HG03354 (cell line): ENCODE measurements around the gene PRKAR1B.

Source experiments
- ATAC-seq: cut with Tn5 transposase; IDR thresholded peaks from one replicate; pipeline ENCODE4 v1.9.1; 2021; ENCODE audit warnings: mild to moderate bottlenecking; ENCODE audit not compliant: unreplicated experiment, poor library complexity, severe bottlenecking

The PRKAR1B gene

DNA sequence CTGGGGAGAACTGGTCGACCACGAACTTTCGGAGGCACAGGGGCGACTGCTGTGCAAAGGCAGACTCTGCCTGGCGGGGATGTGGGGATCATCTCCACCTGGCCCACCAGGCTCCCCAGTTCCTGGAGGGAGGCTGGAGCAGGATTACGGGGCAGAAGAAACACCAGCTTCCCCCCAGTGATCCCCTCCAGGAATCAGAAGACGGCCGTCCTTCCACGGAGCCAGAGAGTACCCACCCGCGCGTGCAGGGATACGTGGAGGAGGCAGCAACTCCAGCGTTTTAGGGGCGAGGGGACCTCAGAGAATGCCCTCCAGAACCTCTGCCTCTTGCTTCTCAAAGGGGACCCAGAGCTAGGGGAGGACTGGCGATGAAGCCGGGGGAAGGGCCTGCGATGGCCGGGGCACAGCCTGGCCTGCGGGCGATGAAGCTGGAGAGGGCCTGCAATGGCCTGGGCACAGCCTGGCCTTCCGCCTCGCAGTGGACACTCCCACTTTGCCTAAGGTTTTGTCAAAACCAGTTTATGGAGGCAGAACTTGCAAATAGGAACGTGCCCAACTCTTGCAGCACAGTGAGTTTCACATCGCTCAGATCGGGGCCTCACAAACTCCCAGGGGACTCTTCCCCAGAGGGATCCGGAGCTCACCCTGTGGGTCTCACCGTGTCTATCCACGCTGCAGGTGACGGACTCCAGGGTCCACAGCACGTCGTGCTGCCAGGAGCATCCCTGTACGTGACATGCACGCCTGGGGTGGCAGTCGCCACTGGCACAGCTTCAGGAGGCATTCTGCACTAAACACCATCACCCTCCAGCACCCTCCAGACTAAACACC lies 129.5 kb downstream of the PRKAR1B start:
- ATAC-seq, result no peak

DNA sequence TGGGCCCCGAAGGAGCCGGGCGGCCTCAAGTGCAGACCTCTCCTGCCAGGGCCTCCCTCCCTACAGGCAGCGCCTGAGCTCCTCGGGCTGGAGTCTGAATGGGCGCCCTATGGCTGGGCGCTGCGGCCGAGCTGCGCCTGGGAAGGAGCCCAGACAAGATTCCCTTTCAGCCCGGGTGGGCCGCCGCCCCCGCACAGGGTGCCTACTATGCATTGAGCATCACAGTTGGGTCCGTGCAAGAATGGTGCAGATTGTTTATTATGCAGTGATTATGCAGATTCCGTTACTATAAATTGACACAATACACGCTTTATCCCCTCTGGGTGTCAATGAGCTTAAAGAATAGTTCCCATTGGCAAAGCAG lies 130.3 kb downstream of the PRKAR1B start:
- ATAC-seq, result no peak

DNA sequence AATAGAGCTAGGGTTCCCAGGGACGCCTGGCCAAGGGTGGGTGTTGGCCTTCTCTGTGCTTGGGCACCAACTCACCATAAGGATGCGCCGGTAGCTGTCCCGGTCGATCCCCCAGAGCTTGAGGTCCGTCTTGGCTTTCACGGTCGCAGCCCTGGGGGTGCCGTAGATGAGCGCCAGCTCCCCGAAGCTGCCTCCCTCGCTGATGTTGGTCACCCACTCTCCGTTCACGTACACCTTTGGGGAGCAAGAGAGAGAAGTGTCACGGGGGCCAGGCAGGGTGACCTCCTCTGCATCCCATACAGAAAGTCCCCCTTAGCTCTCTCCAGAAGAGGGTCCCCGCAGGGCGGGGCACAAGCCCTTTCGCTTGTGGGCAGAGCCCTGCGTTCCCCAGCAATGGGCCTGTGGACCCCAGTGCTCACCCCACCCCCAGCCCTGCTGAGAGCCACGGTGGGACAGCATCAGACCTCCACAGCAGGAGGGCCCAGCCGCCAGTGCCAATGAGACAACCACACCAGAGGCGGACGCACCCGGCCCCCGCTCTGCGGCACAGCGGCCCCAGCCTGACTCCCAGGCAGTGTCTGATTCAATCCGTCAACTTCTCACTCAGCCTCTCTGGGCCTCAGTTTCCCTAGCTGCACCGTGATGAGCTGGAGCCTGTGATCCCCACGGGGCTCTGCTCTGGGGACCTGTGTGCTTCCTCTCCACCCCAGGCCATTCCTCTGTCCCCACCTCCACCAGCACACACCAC lies 130.8 kb downstream of the PRKAR1B start:
- no peak for ATAC-seq

DNA sequence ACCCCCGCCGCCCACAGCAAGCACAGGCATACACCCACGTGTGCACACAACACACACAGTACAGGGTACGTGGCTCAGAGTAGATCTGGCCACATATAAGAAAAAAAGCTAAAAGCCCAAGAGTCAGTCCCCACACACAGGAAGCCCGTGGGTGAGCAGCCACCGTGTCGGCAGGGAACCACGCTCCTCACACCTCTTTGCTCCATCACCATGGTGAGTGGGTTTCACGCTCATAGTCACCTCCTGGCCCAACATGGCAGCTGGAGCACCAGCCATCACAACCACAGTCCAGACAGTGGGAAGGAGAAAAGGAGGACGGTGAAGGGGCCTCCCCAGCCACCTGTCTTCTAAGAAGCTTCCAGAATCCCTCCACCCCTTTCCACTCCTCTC lies 131.5 kb downstream of the PRKAR1B start:
- no peak for ATAC-seq

DNA sequence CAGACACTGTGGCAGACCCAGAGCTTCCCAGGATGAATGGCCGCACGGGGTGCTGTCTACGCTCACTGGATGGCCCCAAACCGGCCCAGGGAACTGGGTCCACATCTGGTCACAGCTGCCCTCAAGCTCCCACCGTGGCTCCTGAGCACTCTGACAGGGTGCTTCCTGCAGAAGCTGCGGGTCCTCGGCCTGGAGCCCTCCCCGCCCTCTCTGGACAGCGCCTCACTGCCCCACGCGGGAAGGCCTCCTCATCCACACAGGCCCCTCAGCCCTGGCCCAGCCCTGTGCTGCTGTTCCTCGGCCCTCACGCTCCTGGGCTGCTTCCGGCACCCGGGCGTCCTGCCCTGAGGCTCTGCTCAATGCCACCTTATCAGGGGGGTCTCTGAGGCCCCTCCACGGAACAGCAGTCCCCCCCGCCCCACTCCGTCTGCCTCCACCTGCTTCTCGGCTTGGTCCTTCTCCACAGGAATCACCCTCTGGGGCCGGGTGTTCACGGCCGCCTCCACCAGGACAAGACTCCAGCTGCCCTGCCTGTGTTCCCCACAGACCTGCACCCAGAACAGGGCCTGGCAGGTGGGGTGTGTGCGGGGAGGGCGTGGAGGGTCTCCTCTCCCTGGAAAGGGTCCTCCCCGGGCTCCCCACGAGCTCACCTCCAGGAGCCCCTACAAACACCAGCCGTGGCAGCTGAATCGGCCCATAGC lies 132.0 kb downstream of the PRKAR1B start:
- ATAC-seq, result no peak

DNA sequence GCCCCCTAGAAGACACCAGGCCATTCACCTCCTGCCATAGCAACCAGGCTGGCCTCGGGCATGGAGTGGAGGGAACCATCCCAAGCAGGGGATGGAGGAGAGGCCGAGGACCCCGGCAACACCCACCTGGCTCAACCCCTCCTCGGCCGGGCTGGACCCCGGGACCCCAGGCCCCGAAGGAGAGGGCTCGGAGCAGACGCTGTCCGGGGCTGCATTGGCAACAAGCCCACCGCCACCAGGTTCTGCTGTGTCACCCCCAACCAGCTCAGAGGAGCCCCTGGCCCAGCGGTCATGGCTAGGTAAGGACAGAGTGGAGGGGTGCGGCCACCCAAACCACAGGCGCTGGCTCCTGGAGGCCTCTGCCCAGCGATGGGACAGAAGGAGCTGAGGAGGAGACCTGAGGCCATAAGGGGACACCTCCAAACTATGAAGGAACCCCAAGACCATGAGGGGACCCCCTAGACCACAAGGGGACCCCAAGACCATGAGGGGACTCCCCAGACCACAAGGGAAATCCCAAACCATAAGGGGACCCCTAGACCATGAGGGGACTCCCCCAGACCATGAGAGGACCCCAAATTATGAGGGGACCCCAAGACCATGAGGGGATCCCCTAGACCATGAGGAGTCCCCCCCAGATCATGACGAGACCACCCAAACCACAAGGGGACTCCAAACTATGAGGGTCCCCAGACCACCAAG lies 132.7 kb downstream of the PRKAR1B start:
- ATAC-seq, result no peak

DNA sequence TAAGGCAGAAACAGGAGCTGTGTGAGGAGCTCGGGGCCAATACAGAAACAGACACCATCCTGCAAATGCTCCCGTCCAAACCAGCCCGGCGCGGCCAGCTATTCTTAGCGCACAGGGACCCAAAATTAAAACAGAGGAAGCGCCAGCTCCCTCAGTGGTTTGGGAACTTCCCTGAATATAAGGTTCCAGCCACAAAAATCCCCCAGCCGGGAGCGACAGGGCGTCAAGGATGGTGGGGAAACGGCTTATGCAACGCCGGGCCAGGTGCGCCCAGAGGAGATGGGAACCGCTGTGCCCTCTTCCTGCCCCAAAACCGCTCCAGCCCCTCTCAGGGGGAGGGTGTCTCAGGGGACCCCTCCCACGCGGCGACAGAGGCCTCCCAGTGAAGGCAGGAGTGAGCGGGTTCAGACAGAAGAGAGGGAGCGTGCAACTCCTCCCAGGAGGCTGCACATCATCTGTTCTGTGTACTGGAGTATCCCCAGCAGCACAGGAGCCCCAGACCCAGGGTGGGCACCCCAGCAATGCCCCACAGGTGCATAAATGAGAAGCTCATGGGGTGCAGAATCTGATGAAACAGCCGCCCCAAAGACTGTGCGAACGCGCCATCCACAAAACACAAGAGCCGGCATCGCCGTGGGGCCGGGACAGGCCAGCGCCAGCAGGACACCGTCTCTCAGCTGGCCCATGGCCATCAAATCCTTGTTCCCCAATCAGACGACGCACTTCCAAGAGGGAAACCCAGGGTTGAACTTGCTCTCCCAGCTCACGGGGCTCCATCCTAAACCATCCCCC lies 133.6 kb downstream of the PRKAR1B start:
- ATAC-seq, result peak; percentile 61

DNA sequence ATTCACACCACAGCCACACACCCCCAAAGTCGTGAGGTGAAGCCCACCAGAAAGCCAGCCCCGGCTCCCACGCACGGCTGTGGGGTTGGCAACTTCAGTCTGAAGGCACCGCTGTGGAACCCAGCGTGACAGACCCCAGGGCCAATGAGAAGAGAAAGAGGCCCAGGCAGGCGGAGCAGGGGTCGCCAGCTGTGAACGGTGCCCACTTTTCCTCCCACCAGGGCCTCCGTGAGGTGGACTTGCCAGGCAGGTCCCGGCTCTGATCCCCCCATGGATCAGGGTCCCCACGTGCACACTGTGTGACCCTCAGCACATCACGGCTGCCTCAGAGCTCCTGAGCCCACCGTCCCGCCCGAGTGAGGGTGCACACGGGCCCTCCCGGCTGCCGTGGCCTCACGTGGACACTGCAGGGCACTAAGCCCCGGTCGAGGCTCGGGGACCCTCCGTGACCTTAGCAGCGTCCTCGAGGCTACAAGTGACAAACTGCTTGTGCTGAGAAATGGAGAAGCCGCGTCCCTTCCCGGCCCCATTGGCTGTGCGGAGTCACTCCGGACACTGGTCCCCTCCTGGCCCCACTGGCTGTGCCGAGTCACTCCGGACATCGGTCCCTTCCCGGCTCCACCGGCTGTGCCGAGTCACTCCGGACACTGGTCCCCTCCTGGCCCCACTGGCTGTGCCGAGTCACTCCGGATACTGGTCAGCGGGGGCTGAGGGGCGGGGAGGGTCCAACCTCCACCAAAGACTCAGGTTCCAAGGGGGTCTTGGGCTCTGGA lies 135.0 kb downstream of the PRKAR1B start:
- ATAC-seq, result no peak

DNA sequence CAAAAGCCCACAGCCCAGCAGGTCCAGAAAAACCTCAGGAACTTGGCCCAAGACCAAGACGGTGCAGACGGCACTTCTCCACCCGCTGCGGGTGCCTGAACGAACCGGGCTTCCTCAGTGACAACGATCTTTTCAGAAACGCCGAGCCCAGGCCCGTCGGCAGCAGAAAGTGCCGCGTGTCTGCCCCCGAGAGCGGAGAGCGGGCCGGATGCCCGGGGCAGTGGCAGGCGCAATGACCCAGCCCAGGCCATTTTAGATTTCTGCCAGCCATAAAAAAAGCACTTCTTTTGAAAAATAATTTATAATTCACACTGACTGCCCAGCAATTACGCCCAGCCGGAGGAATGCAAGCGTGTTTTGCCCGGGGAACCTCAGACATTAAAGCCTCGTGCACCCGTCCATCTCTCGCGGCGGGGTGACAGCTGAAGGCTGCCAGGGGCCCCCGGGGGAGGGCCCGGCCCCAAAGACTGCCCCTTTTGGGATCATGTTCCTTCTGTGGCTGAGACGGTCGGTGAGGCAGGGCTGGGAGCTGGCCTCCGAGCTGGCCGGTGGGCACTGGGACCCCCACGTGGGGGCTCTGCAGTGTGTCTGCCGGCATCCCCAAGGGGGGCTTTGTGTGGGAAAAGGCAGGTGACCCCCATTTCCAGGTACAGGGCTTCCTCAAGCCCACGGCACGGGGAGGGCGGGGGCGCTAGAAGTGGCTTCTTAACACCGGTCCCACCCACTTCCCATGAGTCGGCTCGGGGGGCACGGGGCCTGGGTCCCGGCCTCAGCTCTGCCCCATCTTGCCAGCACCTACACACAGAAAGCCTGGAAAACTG lies 136.1 kb downstream of the PRKAR1B start:
- no peak for ATAC-seq

DNA sequence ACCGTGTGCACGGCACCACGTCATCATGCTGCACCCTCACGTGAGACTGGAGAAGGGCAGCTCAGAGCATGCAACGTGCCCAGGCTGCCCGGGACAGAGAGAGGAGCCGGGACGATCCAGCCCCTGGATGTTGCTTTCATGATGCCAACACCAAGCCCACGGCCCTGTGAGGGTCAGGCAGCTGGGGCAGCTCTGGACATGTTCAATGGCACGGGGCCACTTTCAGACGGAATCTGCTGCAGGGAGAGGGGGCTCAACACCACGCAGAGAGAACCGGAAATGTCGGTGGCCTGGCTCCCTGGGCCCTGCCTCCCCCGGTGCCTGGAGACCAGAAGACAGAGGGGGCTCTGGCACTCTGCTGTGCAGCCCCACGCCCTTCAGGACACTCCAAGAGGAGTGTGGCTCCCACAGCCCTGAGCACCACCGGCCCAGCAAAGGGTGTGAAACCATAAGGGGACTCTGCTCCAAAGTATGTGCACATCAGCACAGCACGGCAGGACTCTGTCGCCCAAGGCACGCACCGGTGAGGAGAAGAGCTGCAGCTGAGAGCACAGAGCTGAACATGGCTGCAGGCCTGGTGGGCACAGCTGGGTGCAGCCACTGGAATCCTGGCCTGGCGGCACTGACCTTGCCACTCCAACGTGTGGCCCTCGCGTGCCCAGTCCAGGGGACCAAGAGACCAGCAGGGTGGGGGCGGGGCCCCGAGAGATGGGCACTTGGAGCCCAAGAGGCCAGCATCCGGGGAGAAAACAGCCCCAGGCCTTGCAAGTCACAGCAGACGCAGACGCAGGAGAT lies 137.1 kb downstream of the PRKAR1B start:
- ATAC-seq, result no peak

DNA sequence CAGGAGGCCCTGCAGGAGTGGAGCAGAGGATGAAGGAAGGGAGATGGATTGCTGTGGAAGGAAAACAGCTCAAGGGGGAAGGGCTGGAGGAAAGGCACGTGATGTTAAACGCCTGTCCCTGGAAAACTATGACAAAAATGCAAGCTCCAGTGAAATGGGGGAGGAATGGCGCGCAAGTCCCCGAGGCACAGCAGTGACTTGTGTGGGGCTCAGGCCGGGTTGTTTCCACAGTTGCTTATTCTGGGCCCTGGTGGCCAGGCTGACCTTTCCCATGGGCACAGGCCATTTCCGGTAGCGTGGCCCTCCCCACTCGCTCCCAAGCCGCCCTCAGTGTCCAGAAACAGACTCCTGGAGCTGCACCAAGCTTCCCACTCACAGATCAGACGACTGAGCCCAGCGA lies 139.3 kb downstream of the PRKAR1B start:
- no peak for ATAC-seq

DNA sequence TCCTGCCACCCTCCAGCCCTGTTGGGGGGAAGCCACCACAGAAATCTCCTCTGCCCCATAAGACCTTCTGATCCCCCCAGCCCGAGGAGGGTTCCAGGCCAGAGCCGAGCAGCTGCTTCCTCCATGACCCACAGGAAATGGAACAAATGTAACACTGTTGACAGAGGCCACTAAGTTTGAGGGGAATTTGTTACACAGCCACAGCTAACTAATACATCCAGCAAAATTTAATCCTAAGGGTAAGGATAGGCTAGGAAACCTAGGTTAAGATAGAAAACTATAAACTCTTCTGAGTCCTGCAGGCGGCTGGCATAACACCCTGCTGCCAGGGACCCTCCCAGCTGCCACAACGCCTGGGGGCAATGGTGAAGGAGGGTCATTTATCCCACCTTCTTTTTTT lies 140.6 kb downstream of the PRKAR1B start:
- no peak for ATAC-seq

DNA sequence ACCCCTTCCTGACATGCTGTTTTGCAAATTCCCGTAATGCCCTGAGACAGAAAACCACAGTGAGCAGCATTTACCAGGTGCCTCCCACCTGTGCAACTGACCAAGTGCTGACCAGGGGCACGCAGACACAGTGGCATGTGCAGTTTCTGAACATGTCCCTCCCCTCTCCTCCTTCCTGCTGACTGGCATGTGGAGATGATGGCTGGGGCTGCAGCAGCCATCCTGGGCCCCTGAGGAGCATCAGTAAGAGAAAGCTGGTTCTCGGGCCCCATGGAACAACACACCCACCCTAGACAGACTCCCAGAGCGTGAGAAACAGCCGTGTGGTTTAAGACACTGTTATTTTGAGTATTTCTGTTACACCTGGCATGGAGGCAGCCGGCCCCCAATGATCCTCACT lies 141.2 kb downstream of the PRKAR1B start:
- ATAC-seq, result peak; percentile 26

DNA sequence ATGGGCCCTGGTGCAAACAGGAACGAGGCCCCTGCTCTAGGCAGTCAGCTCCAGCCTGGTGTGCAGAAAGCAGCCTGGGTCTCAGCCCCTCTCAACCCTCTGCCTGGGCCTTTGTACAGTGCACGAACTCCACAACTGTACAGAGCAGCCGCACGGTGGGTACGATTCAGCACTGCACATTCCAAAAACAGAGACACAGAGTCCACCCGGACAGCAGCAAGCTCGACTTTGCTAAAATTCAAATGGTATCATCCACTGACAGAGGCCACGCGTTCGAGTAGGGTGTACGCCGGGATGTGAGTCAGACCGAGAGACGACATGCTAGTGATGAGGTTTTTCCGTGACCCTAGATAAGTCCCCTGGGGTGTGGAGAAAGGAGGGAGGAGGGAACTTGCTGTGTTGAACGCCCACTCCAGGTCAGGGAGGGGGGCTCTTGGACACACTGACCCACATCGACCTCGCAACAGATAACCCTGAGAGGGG lies 141.8 kb downstream of the PRKAR1B start:
- ATAC-seq, result peak; percentile 79

DNA sequence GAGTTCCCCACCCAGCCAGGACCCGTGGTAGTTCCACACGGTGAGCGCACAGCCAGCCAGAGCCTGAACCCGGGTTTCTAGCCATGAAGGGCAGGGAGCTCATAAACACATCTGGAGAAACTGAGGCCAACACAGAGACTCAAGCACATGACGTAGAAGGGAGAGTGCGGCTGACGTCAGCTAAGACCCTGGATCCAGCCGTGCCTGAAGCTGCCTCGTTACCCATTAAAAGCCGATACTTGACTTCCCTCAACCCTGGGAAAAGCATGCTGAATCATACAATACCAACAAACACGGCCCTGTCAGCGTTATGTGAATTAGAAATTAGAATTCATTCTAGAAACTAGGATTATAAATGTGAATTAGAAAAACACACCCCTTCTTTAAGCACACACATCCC lies 142.3 kb downstream of the PRKAR1B start:
- no peak for ATAC-seq

DNA sequence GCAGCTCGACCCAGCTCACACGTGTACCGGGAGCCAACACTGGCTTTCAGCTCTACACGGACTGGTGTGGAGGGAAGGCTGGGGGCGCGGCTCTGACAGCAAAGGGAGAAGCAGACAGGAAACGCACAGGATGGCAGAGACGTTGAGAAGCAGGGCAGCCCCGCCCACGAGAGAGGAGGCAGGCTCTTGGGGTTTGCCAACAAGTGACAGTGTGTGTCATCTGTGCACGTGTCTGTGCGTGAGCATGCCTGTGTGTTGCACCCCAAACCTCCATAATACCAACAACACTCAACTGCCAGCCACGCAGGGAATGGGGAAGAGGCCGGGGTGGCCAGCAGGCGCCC lies 143.0 kb downstream of the PRKAR1B start:
- no peak for ATAC-seq
